GM19035 (cell line): ENCODE data around the gene PIM2.

Source experiments
- ATAC-seq: cut with Tn5 transposase; IDR thresholded peaks from one replicate; pipeline ENCODE4 v1.9.1; 2021; ENCODE audit not compliant: unreplicated experiment

The PIM2 gene

DNA sequence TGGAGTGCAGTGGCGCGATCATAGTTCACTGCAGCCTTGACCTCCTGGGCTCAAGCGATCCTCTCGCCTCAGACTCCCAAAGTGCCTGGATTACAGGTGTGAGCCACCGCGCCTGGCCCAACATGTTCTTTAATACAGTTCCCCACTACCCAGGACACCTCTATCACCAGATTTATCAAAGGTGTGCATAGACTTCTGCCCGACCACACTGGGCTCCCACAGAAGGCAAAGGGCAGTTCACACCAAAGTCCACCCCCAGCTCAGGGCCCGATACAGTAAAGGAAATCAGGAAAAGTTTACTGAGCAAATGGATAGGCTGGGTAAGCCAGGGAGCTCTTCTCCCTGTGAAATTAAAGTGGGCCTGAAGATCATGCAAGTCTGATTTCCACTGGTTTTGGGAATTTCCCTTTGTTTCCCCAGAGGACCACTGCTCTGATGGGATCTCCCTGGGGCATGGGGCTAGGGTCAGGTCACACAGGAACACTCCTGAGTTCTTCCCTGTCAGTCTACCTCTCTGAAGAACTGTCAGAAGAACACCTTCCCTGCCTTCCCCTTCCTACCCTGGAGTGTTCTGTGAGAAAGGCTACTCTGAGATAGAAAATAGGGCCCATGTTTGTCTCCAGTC is 17.7 kb upstream of the PIM2 start:
- no peak for ATAC-seq

- ATAC-seq, result no peak
Observed at GRCh38 chrX:48935301-48935670, 16.5 kb upstream of the PIM2 start.

DNA sequence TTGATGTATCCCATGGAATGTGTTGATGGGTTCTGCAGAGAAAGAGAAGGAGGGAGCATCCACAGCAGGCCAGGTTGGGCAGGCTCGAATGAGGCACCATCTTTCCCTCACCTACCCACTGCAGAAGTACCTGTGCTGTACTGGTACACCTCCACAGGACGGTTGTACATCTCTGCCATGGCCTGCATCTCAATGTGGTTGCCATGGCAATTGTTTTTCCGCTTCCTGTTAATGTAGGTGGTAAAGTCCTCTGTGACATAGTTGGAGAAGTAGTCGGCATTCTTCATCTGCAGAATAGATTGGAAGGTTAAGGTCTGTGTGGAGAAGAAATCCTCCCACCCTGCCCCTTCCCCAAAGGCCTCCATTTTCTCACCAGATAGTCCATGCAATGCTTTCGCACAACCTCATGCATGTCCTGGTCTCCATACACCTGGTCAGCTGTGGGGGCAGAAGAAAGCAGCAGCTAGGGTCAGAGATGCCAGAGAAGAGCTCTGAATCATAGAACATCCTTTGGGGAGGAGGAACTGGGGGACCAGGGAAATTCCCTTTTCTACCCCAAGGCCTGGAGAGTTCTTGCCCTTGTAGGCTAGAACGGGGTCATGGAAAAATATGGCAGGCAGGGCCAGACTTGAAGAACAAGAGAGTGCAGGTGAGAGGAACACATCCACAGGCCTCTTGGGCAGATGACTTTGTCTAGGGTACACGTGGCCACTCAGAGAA is 15.9 kb upstream of the PIM2 start:
- no peak for ATAC-seq

DNA sequence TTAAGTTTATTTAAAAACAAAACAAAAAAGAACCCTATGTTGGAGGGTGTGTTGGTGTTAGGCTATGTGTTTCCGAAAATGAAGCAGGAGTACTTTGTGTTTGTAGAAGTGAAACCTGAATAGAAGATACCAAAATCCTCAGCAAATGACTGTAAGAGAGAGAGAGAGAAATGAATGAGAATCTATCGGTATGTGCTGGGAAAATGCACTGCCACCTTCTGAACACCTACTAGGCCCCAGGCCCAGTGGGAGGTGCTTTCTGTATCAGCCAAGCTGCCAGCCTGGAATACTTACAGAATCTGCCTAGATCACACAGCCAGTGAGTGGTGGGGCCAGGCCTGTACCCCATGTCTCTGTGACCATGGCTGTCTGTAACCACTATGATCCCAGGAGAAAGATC is 14.9 kb upstream of the PIM2 start:
- no peak for ATAC-seq

DNA sequence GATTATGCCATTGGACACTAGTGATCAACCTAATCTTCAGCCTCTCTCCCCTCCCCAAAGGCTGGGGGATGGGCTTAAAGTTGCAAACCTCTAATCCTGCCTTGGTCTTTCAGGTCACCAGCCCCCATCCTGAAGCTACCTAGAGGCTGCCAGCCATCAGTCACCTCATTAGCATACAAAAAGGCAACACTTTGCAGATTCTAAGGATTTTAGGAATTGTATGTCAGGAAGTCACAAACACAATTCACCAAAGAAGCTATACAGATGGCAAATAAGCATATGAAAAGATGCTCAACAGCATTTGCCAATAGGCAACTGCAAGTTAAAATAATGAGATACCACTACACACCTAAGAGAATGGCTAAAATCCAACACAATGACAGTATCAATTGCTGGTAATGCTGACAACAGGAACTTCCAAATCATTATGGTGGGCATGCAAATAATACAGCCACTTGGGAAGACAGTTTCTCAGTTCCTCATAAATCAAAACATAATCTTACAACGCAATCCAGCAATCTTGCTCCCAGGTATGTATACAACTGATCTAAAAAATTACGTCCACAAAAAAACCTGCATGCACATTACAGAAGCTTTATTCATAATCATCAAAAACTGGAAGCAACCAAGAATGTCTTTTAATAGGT is 9.0 kb upstream of the PIM2 start:
- ATAC-seq, result no peak

GRCh38 chrX:48927123-48927522 is 8.3 kb upstream of the PIM2 start:
- ATAC-seq, result no peak

GRCh38 chrX:48924270-48924669 is 5.4 kb upstream of the PIM2 start:
- ATAC-seq, result no peak

DNA sequence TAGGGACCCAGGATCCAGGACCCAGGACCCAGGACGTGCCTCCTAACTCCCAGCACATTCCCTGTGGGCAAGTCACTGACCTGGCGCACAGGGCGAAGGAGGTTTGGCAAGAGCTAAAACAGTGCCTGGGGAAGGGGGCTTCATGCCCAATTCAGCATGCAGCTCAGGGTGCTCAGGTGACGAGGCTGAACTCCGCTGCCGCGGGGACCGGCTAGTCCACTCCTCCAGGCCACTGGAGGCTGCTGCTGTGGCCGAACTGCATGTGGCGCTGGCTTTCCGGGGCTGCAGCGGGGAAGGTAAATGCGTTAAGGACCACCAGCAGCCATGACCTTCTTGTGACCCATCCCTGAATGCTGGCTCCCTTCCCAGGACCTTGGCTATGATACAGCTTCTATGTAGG is 4.9 kb upstream of the PIM2 start:
- no peak for ATAC-seq

DNA sequence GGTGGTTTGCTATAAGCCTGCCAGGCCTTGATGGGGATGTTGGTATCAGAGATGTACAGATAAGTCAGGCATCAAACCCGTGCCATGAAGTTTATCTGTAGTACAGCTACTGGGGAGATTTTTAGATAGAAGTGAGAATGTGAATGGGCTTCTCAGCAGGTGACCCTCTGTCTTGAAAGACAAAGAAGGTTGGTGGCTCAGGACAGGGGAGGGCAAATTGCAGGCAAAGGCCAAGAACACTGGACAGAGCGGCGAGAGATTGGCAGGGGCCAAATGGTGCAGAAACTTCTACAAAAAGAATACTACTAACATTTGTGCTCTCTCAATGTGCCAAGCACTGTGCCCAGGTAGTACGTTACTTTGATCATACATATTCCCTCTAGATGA is 1.9 kb upstream of the PIM2 start:
- no peak for ATAC-seq

- no peak for ATAC-seq
Observed at GRCh38 chrX:48919947-48920717, 1.3 kb upstream of the PIM2 start.

DNA sequence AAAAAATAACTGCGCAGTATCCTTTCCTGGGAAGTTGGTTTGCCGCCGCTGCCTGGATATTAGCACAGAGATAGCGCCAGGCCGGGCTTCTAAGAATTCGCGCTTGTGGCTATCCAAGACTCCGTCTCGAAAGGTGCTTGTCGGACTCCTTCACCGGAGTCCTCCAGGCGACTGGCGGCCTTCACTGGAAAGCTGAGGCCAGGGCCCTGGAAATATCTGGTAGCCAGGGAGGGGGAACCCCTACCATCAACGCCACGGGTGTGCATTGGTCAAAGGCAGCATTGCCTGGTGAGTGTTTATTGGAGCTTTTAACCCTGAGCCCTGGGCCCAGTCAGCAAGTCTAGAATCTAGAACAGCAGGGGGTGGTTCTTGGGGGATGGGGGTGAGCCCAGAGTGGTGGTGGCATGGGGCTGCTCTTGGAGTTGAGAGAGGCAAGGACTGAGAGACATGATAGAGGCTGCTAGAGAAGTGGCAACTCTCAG is 577 bp upstream of the PIM2 start:
- peak; percentile 7 for ATAC-seq

- no peak for ATAC-seq
Observed at GRCh38 chrX:48918301-48918642, 552 bp downstream of the PIM2 start.

DNA sequence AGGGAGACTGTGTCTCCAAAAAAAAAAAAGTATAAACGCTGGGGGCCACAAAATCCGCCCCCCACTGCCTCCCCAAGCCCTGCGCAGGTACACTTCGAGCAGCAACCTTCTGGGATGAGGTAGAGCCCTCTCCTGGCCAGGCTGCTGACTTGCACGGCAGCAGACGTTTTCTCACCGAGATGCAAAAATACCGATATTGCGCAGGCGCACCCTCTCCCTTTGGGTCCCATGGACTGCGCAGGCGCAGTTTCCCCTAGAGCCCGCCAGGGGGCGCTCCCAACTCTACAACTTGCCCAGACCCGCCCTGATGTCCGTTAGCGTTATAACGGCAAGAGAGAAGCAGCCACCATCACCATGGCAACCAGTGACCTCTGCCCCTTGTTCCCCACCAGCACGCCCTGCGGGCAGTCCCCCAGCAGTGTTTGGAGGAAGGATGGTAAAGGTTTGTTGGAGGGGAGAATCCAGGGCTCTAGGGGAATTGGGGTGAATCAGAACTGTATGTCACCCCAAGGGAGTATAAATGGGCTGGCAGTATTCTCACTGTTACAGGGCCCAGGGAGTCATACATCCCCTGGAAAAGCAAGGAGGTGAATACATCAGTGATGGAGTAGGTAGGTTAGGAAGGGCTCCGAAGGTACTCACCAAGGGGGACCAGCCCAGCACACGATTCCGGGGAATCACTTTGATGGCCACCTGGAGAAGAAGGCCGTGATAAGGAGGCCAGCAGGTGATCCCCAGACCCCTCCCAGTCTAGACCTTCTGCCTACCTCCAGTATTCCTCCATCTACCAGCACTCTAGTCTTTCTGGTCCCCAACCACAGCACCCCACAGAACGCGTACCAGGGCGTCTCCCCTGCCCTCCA is 1.5 kb downstream of the PIM2 start:
- no peak for ATAC-seq

DNA sequence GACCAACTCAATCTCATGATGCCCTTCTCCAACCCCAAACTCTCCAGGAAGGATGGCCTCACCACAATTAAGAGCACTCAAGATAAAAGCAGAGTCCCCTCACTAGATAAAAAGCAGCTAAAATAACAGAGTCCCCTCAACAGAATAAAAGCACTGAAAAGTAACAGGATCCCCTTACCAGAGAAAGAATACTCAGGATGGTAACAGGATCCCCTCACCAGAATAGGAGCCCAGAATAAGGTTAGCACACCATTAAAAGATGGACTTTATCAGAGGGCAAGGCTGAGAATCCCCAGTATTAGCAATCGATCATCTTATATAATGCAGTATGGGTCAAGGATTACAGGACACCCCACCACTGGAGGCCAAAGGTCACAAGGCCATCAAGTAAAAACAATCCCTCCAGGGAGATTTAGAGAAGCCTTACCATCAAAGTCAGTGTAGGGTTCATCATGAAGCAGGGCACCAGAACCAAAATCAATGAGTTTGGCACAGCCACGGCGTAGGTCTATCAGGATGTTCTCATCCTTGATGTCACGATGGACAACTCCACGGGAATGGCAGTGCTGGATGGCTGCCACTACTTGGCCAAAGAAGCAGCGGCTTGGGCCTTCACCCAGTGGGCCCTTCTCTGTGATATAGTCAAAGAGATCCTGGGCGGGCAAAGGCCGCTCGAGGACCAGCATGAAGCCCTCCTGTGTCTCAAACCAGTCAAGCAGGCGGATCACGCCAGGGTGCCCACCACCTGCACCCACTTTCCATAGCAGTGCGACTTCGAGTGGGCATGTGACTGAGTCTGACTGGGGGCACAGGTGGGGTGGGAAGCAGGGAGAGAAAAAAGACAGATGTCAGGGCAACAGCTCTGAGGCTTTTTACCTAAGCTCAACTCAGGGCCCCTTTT is 4.0 kb downstream of the PIM2 start:
- no peak for ATAC-seq

GRCh38 chrX:48913605-48914366 is 5.0 kb downstream of the PIM2 start:
- ATAC-seq, result no peak

DNA sequence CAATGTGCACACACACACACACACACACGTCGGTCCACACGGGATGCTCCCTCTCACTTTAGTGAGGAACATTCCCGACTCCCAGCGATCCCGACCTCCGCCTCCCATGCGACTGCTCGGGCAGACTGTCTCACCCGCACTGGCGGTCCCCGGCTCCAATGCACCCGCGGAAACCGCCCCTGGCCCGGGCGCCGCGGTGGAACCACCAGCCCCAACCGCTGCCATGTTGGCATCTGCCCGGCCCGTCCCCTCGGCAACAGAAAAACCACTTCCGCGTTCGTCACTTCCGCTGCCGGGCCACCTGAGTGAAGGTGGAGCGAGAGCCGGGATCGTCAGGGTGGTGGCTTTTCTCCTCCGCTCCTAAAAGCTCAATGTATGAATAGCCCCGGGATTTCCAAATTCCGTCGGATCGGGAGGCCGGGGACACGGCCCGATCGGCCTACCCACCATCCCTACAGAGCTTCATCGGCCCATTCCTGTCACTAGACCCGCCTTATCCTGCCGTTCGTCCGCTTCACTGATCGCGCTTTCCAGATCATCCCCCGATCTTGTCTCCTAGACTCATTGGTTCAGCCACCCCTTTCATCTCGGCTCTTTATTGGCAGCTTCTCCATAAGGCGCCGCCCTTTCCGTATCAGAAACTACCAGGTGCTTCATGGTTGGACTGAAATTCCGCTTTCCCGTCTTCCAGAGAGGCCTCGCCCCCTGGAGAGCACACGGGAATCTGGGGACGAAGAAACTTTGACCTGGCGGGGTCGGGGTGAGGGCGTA is 7.2 kb downstream of the PIM2 start, which contains the start of gene SLC35A2:
Gene SLC35A2, minus strand, starts transcription at position 235 of the 771 bp plus-strand sequence. Its CDS starts 10 bp downstream, at position 225.
- peak; percentile 72 for ATAC-seq

- peak; percentile 3 for ATAC-seq
Observed at GRCh38 chrX:48910926-48911411, 7.9 kb downstream of the PIM2 start.

- no peak for ATAC-seq
Observed at GRCh38 chrX:48909703-48910294, 9.0 kb downstream of the PIM2 start.
